ENCODE measurements around the gene THAP10. TPM values are rescaled to one million over a fixed set of nuclear protein-coding genes. Genes with fewer than 3 reads are reported as not detected.

Gene THAP10
- total and polyA plus RNA-seq, 2 experiments from 2014 or later, result 5.7 to 8.2 TPM

GRCh38 chr15:70876683-70877082 is 15.6 kb downstream of the THAP10 start:
- Histone ChIP-seq H4K20me1 (replicated peaks; ENCODE audit: insufficient read depth) (no peaks in the 10 kb centered on the region), H3K36me3 (ENCODE audit: insufficient read depth) (no peaks in the 10 kb centered on the region), H3K4me1 (ENCODE audit: insufficient read depth) (no peaks in the 10 kb centered on the region), H2AFZ (no peak overlapping the region), H3K9me2 (ENCODE audit: insufficient read depth) (no peaks in the 10 kb centered on the region), H3K4me2 (no peak overlapping the region), H3K27me3 (ENCODE audit: insufficient read depth) (no peaks in the 10 kb centered on the region), H3K4me3 (no peak overlapping the region), H3F3A (replicated peaks; ENCODE audit: low read depth) (no peaks in the 10 kb centered on the region), H3K27ac (ENCODE audit: low read depth) (no peak overlapping the region), H3K79me2 (replicated peaks; ENCODE audit: insufficient read depth) (no peaks in the 10 kb centered on the region)
- no peaks in the 10 kb centered on the region for H3K4me1 Mint-ChIP-seq
- no peak for DNase-seq (ENCODE audit: low spot score)
- peaks cover 16% of the 10 kb centered on the region for H3K9me3 Mint-ChIP-seq
- no peak overlapping the region for H3K4me3 Mint-ChIP-seq
- H3K36me3 Mint-ChIP-seq (ENCODE audit: low read depth), result peaks cover 15% of the 10 kb centered on the region
- TF ChIP-seq ETS1 (IDR thresholded peaks at IDR 0.05), result no peak
- no peak for TF ChIP-seq NANOG (IDR thresholded peaks at IDR 0.05; ENCODE audit: borderline replicate concordance)
- no peak for TF ChIP-seq ZNF331 (CRISPR knock-in tag; IDR thresholded peaks at IDR 0.05; ENCODE audit: low read depth)
- no peak for TF ChIP-seq EZH2 (IDR thresholded peaks at IDR 0.05; ENCODE audit: low read depth, unreplicated experiment)
- no peak for TF ChIP-seq CREB1 (CRISPR knock-in tag; IDR thresholded peaks at IDR 0.05; ENCODE audit: low read depth)
- no peak overlapping the region for H3K27ac Mint-ChIP-seq
- no peaks in the 10 kb centered on the region for H3K27me3 Mint-ChIP-seq (ENCODE audit: insufficient read depth, low read depth, poor library complexity)
- ATAC-seq, result no peak

GRCh38 chr15:70876011-70876410 is 16.2 kb downstream of the THAP10 start:
- no peaks in the 10 kb centered on the region for H3K27me3 ChIP-seq (ENCODE audit: insufficient read depth)
- H3K9me2 ChIP-seq (ENCODE audit: insufficient read depth), result no peaks in the 10 kb centered on the region
- Mint-ChIP-seq H3K9me3 (peaks cover 21% of the 10 kb centered on the region), H3K4me3 (no peak overlapping the region), H3K27ac (no peak overlapping the region), H3K27me3 (ENCODE audit: insufficient read depth, low read depth, poor library complexity) (no peaks in the 10 kb centered on the region), H3K36me3 (ENCODE audit: low read depth) (peaks cover 17% of the 10 kb centered on the region), H3K4me1 (no peaks in the 10 kb centered on the region)
- no peak overlapping the region for H3K4me2 ChIP-seq
- no peak for DNase-seq (ENCODE audit: low spot score)
- no peak overlapping the region for H2AFZ ChIP-seq
- H3K4me3 ChIP-seq, result no peak overlapping the region
- no peak for ATAC-seq
- H3K4me1 ChIP-seq (ENCODE audit: insufficient read depth), result no peaks in the 10 kb centered on the region
- H3K36me3 ChIP-seq (ENCODE audit: insufficient read depth), result no peaks in the 10 kb centered on the region
- no peaks in the 10 kb centered on the region for H3F3A ChIP-seq (replicated peaks; ENCODE audit: low read depth)
- H4K20me1 ChIP-seq (replicated peaks; ENCODE audit: insufficient read depth), result no peaks in the 10 kb centered on the region
- H3K79me2 ChIP-seq (replicated peaks; ENCODE audit: insufficient read depth), result no peaks in the 10 kb centered on the region
- no peak overlapping the region for H3K27ac ChIP-seq (ENCODE audit: low read depth)
- TF ChIP-seq EZH2 (IDR thresholded peaks at IDR 0.05; ENCODE audit: low read depth, unreplicated experiment) (no peak), JUNB (IDR thresholded peaks at IDR 0.05; ENCODE audit: unreplicated experiment) (no peak), STAT1 (IDR thresholded peaks at IDR 0.05; ENCODE audit: unreplicated experiment) (no peak), NANOG (IDR thresholded peaks at IDR 0.05; ENCODE audit: borderline replicate concordance) (no peak), CTCF (conservative IDR thresholded peaks at IDR 0.05; ENCODE audit: low read depth in 2 of 2) (no peak), ZNF331 (CRISPR knock-in tag; IDR thresholded peaks at IDR 0.05; ENCODE audit: low read depth) (no peak), ETS1 (IDR thresholded peaks at IDR 0.05) (no peak), ZNF462 (CRISPR knock-in tag; IDR thresholded peaks at IDR 0.05) (no peak)

Measured in GM23338 (cell line).